HCT116 (cell line): Measurements from ENCODE around the gene CYBA. TPM values are rescaled to one million over a fixed set of nuclear protein-coding genes. Genes with fewer than 3 reads are reported as not detected.
A peak's percentile ranks its signal among the peaks of the same experiment; 100 is the strongest.

Experiments
- ATAC-seq: fragments of 200-7000 bp; cut with Tn5 transposase; 2 replicates; pipeline ENCODE4 v1.9.1; 2020; ENCODE audit warnings: mild to moderate bottlenecking, moderate library complexity
- BruUV-seq: library from RNA; stranded (reverse); fragments of 400-500 nt; replicated peaks from 2 replicates; lab custom pipeline; 2021; lab: Mats Ljungman, UMichigan
- CTCF ChIA-PET: fragments of 300-600 bp; sonication (Branson Sonifier 250); formaldehyde crosslinking; loops from one replicate; lab custom pipeline; 2021; ENCODE audit warnings: antibody characterized with exemption; lab: Charles Lee
- POLR2A ChIA-PET: fragments of 300-600, 350-600 bp; sonication (Branson Sonifier 250); formaldehyde crosslinking; loops from one replicate; lab custom pipeline; 2021; ENCODE audit warnings: antibody characterized with exemption; lab: Charles Lee
- RAD21 ChIA-PET, 2 experiments: fragments of 300-600 bp; sonication (Branson Sonifier 250); formaldehyde crosslinking; loops; one replicate each; lab custom pipeline; 2023; ENCODE audit warnings: low total read pairs in 2 of 2; ENCODE audit not compliant: uncharacterized antibody in 2 of 2, unreplicated experiment in 2 of 2, low non-redundant PET in 1 of 2; lab: Charles Lee
- DNase-seq: peaks from one replicate; pipeline ENCODE4 v3.0.0-alpha.2; 2010; ENCODE audit warnings: low read depth, low spot score
- H2AFZ ChIP-seq: fragments of 200-600 bp; shearing (Covaris generic), sonication (generic); 2 replicates; pipeline ENCODE4 v1.6.1; 2017; ENCODE audit warnings: low read depth, mixed run types, mixed read lengths, antibody characterized with exemption, low read length; ENCODE audit not compliant: poor library complexity, severe bottlenecking
- H3K27ac ChIP-seq: 2 replicates; pipeline ENCODE4 v1.5.1; 2012; ENCODE audit warnings: low read depth, low read length
- H3K27me3 ChIP-seq: fragments of 200-600 bp; sonication (generic); 2 replicates; pipeline ENCODE4 v1.6.1; 2016; ENCODE audit warnings: mixed run types, low read length, mixed read lengths; ENCODE audit not compliant: insufficient read depth
- H3K36me3 ChIP-seq, 2 experiments: fragments of 200-500 bp in 1 of 2; fragments of 200-600 bp in 1 of 2; sonication (Bioruptor generic) in 1 of 2; sonication (generic) in 1 of 2; 2 replicates each; pipeline versions ENCODE4 v1.5.1 to v1.6.1; 2014 to 2016; ENCODE audit warnings: low read length in 2 of 2, inconsistent platforms in 1 of 2, mixed read lengths in 1 of 2, mixed run types in 1 of 2; ENCODE audit not compliant: insufficient read depth in 2 of 2, control insufficient read depth in 1 of 2
- H3K4me1 ChIP-seq, 2 experiments: fragments of 200-600 bp in 1 of 2; sonication (generic) in 1 of 2; 2 replicates each; pipeline versions ENCODE4 v1.5.1 to v1.6.1; 2012 to 2017; ENCODE audit warnings: low read length in 2 of 2, inconsistent platforms in 1 of 2, mild to moderate bottlenecking in 1 of 2, mixed read lengths in 1 of 2, mixed run types in 1 of 2, moderate library complexity in 1 of 2; ENCODE audit not compliant: insufficient read depth in 2 of 2, control insufficient read depth in 1 of 2
- H3K4me2 ChIP-seq: fragments of 200-600 bp; sonication (generic); 2 replicates; pipeline ENCODE4 v1.6.1; 2017; ENCODE audit warnings: mixed run types, low read length, mixed read lengths
- H3K4me3 ChIP-seq, 2 experiments: fragments of 200-600 bp in 1 of 2; sonication (generic) in 1 of 2; replicated peaks in 1 of 2; 2 replicates each; pipeline ENCODE4 v1.5.1; 2011 to 2016; ENCODE audit warnings: low read length in 2 of 2, control low read depth in 1 of 2, low read depth in 1 of 2, mild to moderate bottlenecking in 1 of 2, mixed read lengths in 1 of 2, mixed run types in 1 of 2
- H3K79me2 ChIP-seq: fragments of 200-600 bp; sonication (generic); 2 replicates; pipeline ENCODE4 v1.6.1; 2017; ENCODE audit warnings: mild to moderate bottlenecking, mixed run types, low read length, moderate library complexity, mixed read lengths; ENCODE audit not compliant: insufficient read depth
- H3K9ac ChIP-seq: fragments of 200-600 bp; sonication (generic); 2 replicates; pipeline ENCODE4 v1.6.1; 2016; ENCODE audit warnings: low read length, mixed read lengths
- H3K9me2 ChIP-seq: fragments of 200-600 bp; sonication (generic), shearing (Covaris generic); 2 replicates; pipeline ENCODE4 v1.6.1; 2017; ENCODE audit warnings: mixed run types, mild to moderate bottlenecking, moderate library complexity; ENCODE audit not compliant: insufficient read depth
- H3K9me3 ChIP-seq, 2 experiments: fragments of 200-500 bp in 1 of 2; fragments of 200-600 bp in 1 of 2; sonication (Bioruptor generic) in 1 of 2; sonication (generic) in 1 of 2; 2 replicates each; pipeline ENCODE4 v1.6.1; 2014 to 2017; ENCODE audit warnings: low read length in 2 of 2, mixed read lengths in 2 of 2, inconsistent platforms in 1 of 2, low read depth in 1 of 2, mild to moderate bottlenecking in 1 of 2, mixed run types in 1 of 2, moderate library complexity in 1 of 2; ENCODE audit not compliant: control insufficient read depth in 1 of 2, insufficient read depth in 1 of 2
- H4K20me1 ChIP-seq: fragments of 200-600 bp; sonication (generic), shearing (Covaris generic); 2 replicates; pipeline ENCODE4 v1.6.1; 2017; ENCODE audit warnings: mixed run types, mild to moderate bottlenecking, moderate library complexity; ENCODE audit not compliant: insufficient read depth
- intact Hi-C: fragments of 100-400 bp; cut with micrococcal nuclease; formaldehyde crosslinking; loops from 2 replicates; pipeline ENCODE4 v1.10.0; 2022
- total RNA-seq: library from RNA; stranded (reverse); gene quantifications from one replicate; pipeline ENCODE4 v1.2.1, GENCODE V29; 2021; ENCODE audit not compliant: unreplicated experiment
- TF ChIP-seq, protein P1 (sequence below): IDR thresholded peaks from 2 replicates; pipeline ENCODE4 v1.6.1; 2012; ENCODE audit warnings: low read depth
- TF ChIP-seq, protein P2 (sequence below), 3 experiments: fragments of 200-600 bp in 1 of 3; sonication (generic) in 1 of 3; IDR thresholded peaks in 2 of 3; conservative IDR thresholded peaks in 1 of 3; 2 replicates each; pipeline ENCODE4 v1.5.1; 2012 to 2017; ENCODE audit warnings: low read depth in 2 of 3, low read length in 2 of 3, antibody characterized with exemption in 1 of 3, borderline replicate concordance in 1 of 3, control low read depth in 1 of 3, mild to moderate bottlenecking in 1 of 3, mixed read lengths in 1 of 3, mixed run types in 1 of 3, moderate library complexity in 1 of 3; ENCODE audit not compliant: insufficient read depth in 1 of 3

Gene CYBA
- total RNA-seq, 1 experiment from 2014 or later, result 321 TPM

GRCh38 chr16:88697831-88698615 lies 47.2 kb upstream of the CYBA start:
- Histone ChIP-seq H4K20me1 (no peaks in the 10 kb centered on the region), H3K9ac (no peak overlapping the region), H2AFZ (no peak overlapping the region), H3K4me3 (no peak overlapping the region), H3K4me1 (no peaks in the 10 kb centered on the region), H3K27ac (no peak overlapping the region), H3K79me2 (no peaks in the 10 kb centered on the region; the same call in 1 of the 2 replicates), H3K9me3 (no peaks in the 10 kb centered on the region), H3K36me3 (peaks cover 2 to 3% of the 10 kb centered on the region in 2 experiments; a peak in 1 of 4 replicates), H3K4me2 (no peak overlapping the region), H3K27me3 (no peaks in the 10 kb centered on the region), H3K9me2 (no peaks in the 10 kb centered on the region)
- intact Hi-C loops, result no loop called here
- no TSS peak for BruUV-seq
- TF ChIP-seq, protein P1, sequence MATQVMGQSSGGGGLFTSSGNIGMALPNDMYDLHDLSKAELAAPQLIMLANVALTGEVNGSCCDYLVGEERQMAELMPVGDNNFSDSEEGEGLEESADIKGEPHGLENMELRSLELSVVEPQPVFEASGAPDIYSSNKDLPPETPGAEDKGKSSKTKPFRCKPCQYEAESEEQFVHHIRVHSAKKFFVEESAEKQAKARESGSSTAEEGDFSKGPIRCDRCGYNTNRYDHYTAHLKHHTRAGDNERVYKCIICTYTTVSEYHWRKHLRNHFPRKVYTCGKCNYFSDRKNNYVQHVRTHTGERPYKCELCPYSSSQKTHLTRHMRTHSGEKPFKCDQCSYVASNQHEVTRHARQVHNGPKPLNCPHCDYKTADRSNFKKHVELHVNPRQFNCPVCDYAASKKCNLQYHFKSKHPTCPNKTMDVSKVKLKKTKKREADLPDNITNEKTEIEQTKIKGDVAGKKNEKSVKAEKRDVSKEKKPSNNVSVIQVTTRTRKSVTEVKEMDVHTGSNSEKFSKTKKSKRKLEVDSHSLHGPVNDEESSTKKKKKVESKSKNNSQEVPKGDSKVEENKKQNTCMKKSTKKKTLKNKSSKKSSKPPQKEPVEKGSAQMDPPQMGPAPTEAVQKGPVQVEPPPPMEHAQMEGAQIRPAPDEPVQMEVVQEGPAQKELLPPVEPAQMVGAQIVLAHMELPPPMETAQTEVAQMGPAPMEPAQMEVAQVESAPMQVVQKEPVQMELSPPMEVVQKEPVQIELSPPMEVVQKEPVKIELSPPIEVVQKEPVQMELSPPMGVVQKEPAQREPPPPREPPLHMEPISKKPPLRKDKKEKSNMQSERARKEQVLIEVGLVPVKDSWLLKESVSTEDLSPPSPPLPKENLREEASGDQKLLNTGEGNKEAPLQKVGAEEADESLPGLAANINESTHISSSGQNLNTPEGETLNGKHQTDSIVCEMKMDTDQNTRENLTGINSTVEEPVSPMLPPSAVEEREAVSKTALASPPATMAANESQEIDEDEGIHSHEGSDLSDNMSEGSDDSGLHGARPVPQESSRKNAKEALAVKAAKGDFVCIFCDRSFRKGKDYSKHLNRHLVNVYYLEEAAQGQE, result no peak
- TF ChIP-seq, protein P2, sequence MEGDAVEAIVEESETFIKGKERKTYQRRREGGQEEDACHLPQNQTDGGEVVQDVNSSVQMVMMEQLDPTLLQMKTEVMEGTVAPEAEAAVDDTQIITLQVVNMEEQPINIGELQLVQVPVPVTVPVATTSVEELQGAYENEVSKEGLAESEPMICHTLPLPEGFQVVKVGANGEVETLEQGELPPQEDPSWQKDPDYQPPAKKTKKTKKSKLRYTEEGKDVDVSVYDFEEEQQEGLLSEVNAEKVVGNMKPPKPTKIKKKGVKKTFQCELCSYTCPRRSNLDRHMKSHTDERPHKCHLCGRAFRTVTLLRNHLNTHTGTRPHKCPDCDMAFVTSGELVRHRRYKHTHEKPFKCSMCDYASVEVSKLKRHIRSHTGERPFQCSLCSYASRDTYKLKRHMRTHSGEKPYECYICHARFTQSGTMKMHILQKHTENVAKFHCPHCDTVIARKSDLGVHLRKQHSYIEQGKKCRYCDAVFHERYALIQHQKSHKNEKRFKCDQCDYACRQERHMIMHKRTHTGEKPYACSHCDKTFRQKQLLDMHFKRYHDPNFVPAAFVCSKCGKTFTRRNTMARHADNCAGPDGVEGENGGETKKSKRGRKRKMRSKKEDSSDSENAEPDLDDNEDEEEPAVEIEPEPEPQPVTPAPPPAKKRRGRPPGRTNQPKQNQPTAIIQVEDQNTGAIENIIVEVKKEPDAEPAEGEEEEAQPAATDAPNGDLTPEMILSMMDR (IDR thresholded peaks at IDR 0.05 in 2 of 3, conservative IDR thresholded peaks at IDR 0.05 in 1 of 3; ENCODE audit: borderline replicate concordance in 1 of 3, insufficient read depth in 1 of 3, low read depth in 2 of 3, low read length in 2 of 3), result peak in 2 of 3 experiments; percentile 56 to 66; a peak in 4 of 6 replicates
- POLR2A ChIA-PET, result no interaction called here
- peak; percentile 63 for ATAC-seq
- CTCF ChIA-PET, result interaction anchor here (0.9 kb wide), 1 partner anchor 40 kb away, joined by 3 read pairs; no protein-coding TSS in a partner anchor
- DNase-seq, result no peak
- RAD21 ChIA-PET, result no interaction called here
